Measurements from ENCODE around the gene NEDD4. TPM values are rescaled to one million over a fixed set of nuclear protein-coding genes. Genes with fewer than 3 reads are reported as not detected.

The NEDD4 gene
- total and polyA plus RNA-seq, 3 donors from 2014 or later: 3.7 to 8.3 (median 6.4) TPM

GRCh38 chr15:56001471-56002078 is 8.2 kb upstream of the NEDD4 start:
- Histone ChIP-seq H3K36me3 (ENCODE audit: low read depth, missing control alignments) (no peaks in the 10 kb centered on the region), H3K9me3 (no peaks in the 10 kb centered on the region), H3K27ac (no peak overlapping the region), H3K27me3 (no peaks in the 10 kb centered on the region), H3K4me3 (no peak overlapping the region), H3K4me1 (no peaks in the 10 kb centered on the region)
- 84 to 89% methylated on average over 3 of the region's 3 CpGs for WGBS, 2 donors
- no peak for DNase-seq
- intact Hi-C loops (cut with DNase I; ENCODE audit: low total_unique reads): no loop called here
- TF ChIP-seq POLR2A (IDR thresholded peaks at IDR 0.05) (no peak), CTCF (IDR thresholded peaks at IDR 0.05) (no peak)

GRCh38 chr15:55999658-56000057 is 6.2 kb upstream of the NEDD4 start:
- no peaks in the 10 kb centered on the region for H3K4me1 ChIP-seq
- H3K4me3 ChIP-seq: no peak overlapping the region
- no peaks in the 10 kb centered on the region for H3K27me3 ChIP-seq
- H3K27ac ChIP-seq: no peak overlapping the region
- no peak for DNase-seq
- no peaks in the 10 kb centered on the region for H3K36me3 ChIP-seq (ENCODE audit: low read depth, missing control alignments)
- intact Hi-C loops (cut with DNase I; ENCODE audit: low total_unique reads): no loop called here
- TF ChIP-seq CTCF (IDR thresholded peaks at IDR 0.05) (no peak), POLR2A (IDR thresholded peaks at IDR 0.05) (no peak)
- no peaks in the 10 kb centered on the region for H3K9me3 ChIP-seq
- 95 to 100% methylated on average over 1 of the region's 1 CpG for WGBS, 2 donors

- intact Hi-C loops (cut with DNase I; ENCODE audit: low total_unique reads): no loop called here
- Histone ChIP-seq H3K27ac (no peak overlapping the region), H3K4me1 (no peaks in the 10 kb centered on the region), H3K27me3 (no peaks in the 10 kb centered on the region), H3K4me3 (no peak overlapping the region), H3K9me3 (no peaks in the 10 kb centered on the region), H3K36me3 (ENCODE audit: low read depth, missing control alignments) (no peaks in the 10 kb centered on the region)
- no peak for DNase-seq
- no peak for TF ChIP-seq POLR2A (IDR thresholded peaks at IDR 0.05)
- TF ChIP-seq CTCF (IDR thresholded peaks at IDR 0.05): no peak
- WGBS, 2 donors: 83 to 97% methylated on average over 1 of the region's 1 CpG
Measured at GRCh38 chr15:55998478-55998877, 5.1 kb upstream of the NEDD4 start.

GRCh38 chr15:55993804-55994560 is 570 bp upstream of the NEDD4 start:
- TF ChIP-seq POLR2A (IDR thresholded peaks at IDR 0.05) (no peak), CTCF (IDR thresholded peaks at IDR 0.05) (no peak)
- H3K4me3 ChIP-seq: peak overlapping the region; percentile 87 to 88
- H3K9me3 ChIP-seq: no peaks in the 10 kb centered on the region
- 0 to 2% methylated on average over 23 to 27 of the region's 41 CpGs for WGBS, 2 donors
- intact Hi-C loops (cut with DNase I; ENCODE audit: low total_unique reads): no loop called here
- DNase-seq: no peak
- H3K27ac ChIP-seq: peak overlapping the region; percentile 88 to 95
- no peaks in the 10 kb centered on the region for H3K27me3 ChIP-seq
- no peaks in the 10 kb centered on the region for H3K36me3 ChIP-seq (ENCODE audit: low read depth, missing control alignments)
- H3K4me1 ChIP-seq: no peaks in the 10 kb centered on the region

GRCh38 chr15:55992769-55993110 is 672 bp downstream of the NEDD4 start:
- DNase-seq: no peak
- no peaks in the 10 kb centered on the region for H3K9me3 ChIP-seq
- H3K27me3 ChIP-seq: no peaks in the 10 kb centered on the region
- intact Hi-C loops (cut with DNase I; ENCODE audit: low total_unique reads): no loop called here
- 0% methylated on average over 9 of the region's 9 CpGs for WGBS, 2 donors
- no peaks in the 10 kb centered on the region for H3K36me3 ChIP-seq (ENCODE audit: low read depth, missing control alignments)
- no peaks in the 10 kb centered on the region for H3K4me1 ChIP-seq
- peak overlapping the region; percentile 87 to 88 for H3K4me3 ChIP-seq
- H3K27ac ChIP-seq: peak overlapping the region; percentile 94 to 95
- TF ChIP-seq POLR2A (IDR thresholded peaks at IDR 0.05): no peak
- TF ChIP-seq CTCF (IDR thresholded peaks at IDR 0.05): no peak

All from testis (tissue), 3 donors.